Mesenchymal stem cell (in vitro differentiated cells and primary cell): ENCODE measurements around the gene CD300LD.

ENCODE experiments used
- DNase-seq: peaks from one replicate; pipeline ENCODE4 v3.0.0-alpha.2; 2013
- H2AFZ ChIP-seq: one replicate; pipeline ENCODE4 v1.6.1; 2013; ENCODE audit warnings: low read depth, mild to moderate bottlenecking, control low read depth, inconsistent platforms, low read length, moderate library complexity
- H2AK5ac ChIP-seq: 2 replicates; pipeline ENCODE4 v1.6.1; 2013; ENCODE audit warnings: low read length, moderate library complexity, mild to moderate bottlenecking, inconsistent platforms; ENCODE audit not compliant: severe bottlenecking
- H2BK120ac ChIP-seq: one replicate; pipeline ENCODE4 v1.6.1; 2013; ENCODE audit warnings: low read depth, mild to moderate bottlenecking, inconsistent platforms, low read length, moderate library complexity
- H2BK12ac ChIP-seq, 2 experiments: one replicate each; pipeline ENCODE4 v1.6.1; 2013; ENCODE audit warnings: inconsistent platforms in 2 of 2, low read length in 2 of 2, mild to moderate bottlenecking in 2 of 2, moderate library complexity in 2 of 2, control low read depth in 1 of 2
- H2BK15ac ChIP-seq: one replicate; pipeline ENCODE4 v1.6.1; 2013; ENCODE audit warnings: mild to moderate bottlenecking, low read depth, inconsistent platforms; ENCODE audit not compliant: poor library complexity, severe bottlenecking
- H2BK5ac ChIP-seq: 2 replicates; pipeline ENCODE4 v1.6.1; 2013; ENCODE audit warnings: low read depth, mild to moderate bottlenecking, low read length, control low read depth, inconsistent platforms; ENCODE audit not compliant: poor library complexity, severe bottlenecking
- H3K14ac ChIP-seq, 2 experiments: one replicate each; pipeline ENCODE4 v1.6.1; 2013; ENCODE audit warnings: inconsistent platforms in 2 of 2, low read length in 2 of 2, control low read depth in 1 of 2, mild to moderate bottlenecking in 1 of 2, moderate library complexity in 1 of 2
- H3K18ac ChIP-seq, 2 experiments: one replicate each; pipeline ENCODE4 v1.6.1; 2013; ENCODE audit warnings: inconsistent platforms in 2 of 2, low read length in 2 of 2, control low read depth in 1 of 2, low read depth in 1 of 2, mild to moderate bottlenecking in 1 of 2
- H3K23ac ChIP-seq, 2 experiments: one replicate each; pipeline ENCODE4 v1.6.1; 2013; ENCODE audit warnings: inconsistent platforms in 2 of 2, low read length in 2 of 2, mild to moderate bottlenecking in 2 of 2, moderate library complexity in 2 of 2, control low read depth in 1 of 2
- H3K27ac ChIP-seq: 2 replicates; pipeline ENCODE4 v1.5.1; 2013; ENCODE audit warnings: mild to moderate bottlenecking, moderate library complexity, low read length, control low read depth, inconsistent platforms; ENCODE audit not compliant: poor library complexity, severe bottlenecking
- H3K27me3 ChIP-seq, 2 experiments: 2 replicates each; pipeline versions ENCODE4 v1.6.1 to v1.7.0; 2013; ENCODE audit warnings: low read length in 2 of 2, mild to moderate bottlenecking in 2 of 2, moderate library complexity in 2 of 2, control low read depth in 1 of 2, inconsistent platforms in 1 of 2; ENCODE audit not compliant: control insufficient read depth in 1 of 2, insufficient read depth in 1 of 2
- H3K36me3 ChIP-seq, 2 experiments: 2 replicates each; pipeline versions ENCODE4 v1.6.1 to v1.7.0; 2013; ENCODE audit warnings: low read length in 2 of 2, control low read depth in 1 of 2, inconsistent platforms in 1 of 2, low read depth in 1 of 2, mild to moderate bottlenecking in 1 of 2; ENCODE audit not compliant: insufficient read depth in 2 of 2, control insufficient read depth in 1 of 2
- H3K4ac ChIP-seq, 2 experiments: one replicate each; pipeline ENCODE4 v1.6.1; 2013; ENCODE audit warnings: inconsistent platforms in 2 of 2, low read length in 2 of 2, mild to moderate bottlenecking in 2 of 2, moderate library complexity in 2 of 2, control low read depth in 1 of 2, low read depth in 1 of 2
- H3K4me1 ChIP-seq: 2 replicates; pipeline ENCODE4 v1.6.1; 2013; ENCODE audit warnings: low read depth, low read length, control low read depth; ENCODE audit not compliant: control insufficient read depth, insufficient read depth
- H3K4me2 ChIP-seq: 2 replicates; pipeline ENCODE4 v1.6.1; 2013; ENCODE audit warnings: low read length, mild to moderate bottlenecking, inconsistent platforms; ENCODE audit not compliant: poor library complexity, severe bottlenecking
- H3K4me3 ChIP-seq, 2 experiments: 2 replicates each; pipeline versions ENCODE4 v1.5.1 to v1.7.0; 2013; ENCODE audit warnings: low read length in 2 of 2, mild to moderate bottlenecking in 2 of 2, control low read depth in 1 of 2, low read depth in 1 of 2; ENCODE audit not compliant: insufficient read depth in 1 of 2
- H3K79me1 ChIP-seq: replicated peaks from 2 replicates; pipeline ENCODE4 v1.6.1; 2013; ENCODE audit warnings: mild to moderate bottlenecking, control low read depth, low read length, inconsistent platforms; ENCODE audit not compliant: poor library complexity, severe bottlenecking
- H3K9ac ChIP-seq: 2 replicates; pipeline ENCODE4 v1.7.0; 2013; ENCODE audit warnings: mild to moderate bottlenecking, low read length, moderate library complexity
- H3K9me3 ChIP-seq: 2 replicates; pipeline ENCODE4 v1.7.0; 2013; ENCODE audit warnings: mild to moderate bottlenecking, low read length; ENCODE audit not compliant: control insufficient read depth
- H4K8ac ChIP-seq: one replicate; pipeline ENCODE4 v1.6.1; 2013; ENCODE audit warnings: inconsistent platforms, mild to moderate bottlenecking, low read length, moderate library complexity
- H4K91ac ChIP-seq: one replicate; pipeline ENCODE4 v1.6.1; 2013; ENCODE audit warnings: mild to moderate bottlenecking, low read length, inconsistent platforms
- WGBS: methylation state at CpG from one replicate; pipeline ENCODE4 v1.1.7; 2013; ENCODE audit warnings: mixed read lengths; 5-methylcytosine and 5-hydroxymethylcytosine counted together

Gene CD300LD

DNA sequence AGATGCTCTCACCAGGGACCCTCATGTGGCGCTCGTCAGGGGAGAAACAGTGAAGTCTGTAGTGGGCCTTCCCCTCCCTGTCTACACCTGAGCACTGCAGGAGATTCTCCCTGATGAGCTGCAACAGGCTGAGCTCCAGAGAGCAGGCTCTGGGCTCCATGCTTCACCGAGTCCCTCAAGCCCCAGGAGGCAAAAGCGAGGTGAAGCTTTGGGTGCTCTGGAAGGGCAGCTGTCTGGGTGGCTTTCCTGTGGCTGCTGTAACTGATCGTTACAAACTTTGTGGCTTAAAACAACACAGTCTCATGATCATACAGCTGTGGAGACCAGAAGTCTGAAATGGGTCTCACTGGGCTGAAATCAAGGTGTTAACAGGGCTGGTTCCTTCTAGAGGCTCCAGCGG, 12.1 kb upstream of the CD300LD start:
- Histone ChIP-seq H3K79me1 (no peaks in the 10 kb centered on the region), H3K4me1 (no peaks in the 10 kb centered on the region), H3K27ac (no peak overlapping the region), H3K4me3 (no peak overlapping the region), H2BK120ac (no peak overlapping the region), H3K4ac (no peak overlapping the region), H3K4me2 (no peak overlapping the region), H3K9me3 (no peaks in the 10 kb centered on the region), H3K27me3 (peaks cover 34 to 70% of the 10 kb centered on the region in 2 experiments), H2BK5ac (no peak overlapping the region), H3K14ac (no peak overlapping the region), H2AK5ac (no peak overlapping the region), H4K91ac (no peak overlapping the region), H3K23ac (no peak overlapping the region), H3K36me3 (no peaks in the 10 kb centered on the region), H2BK12ac (no peak overlapping the region), H2BK15ac (no peak overlapping the region), H3K9ac (no peak overlapping the region), H4K8ac (no peak overlapping the region), H3K18ac (no peak overlapping the region), H2AFZ (no peak overlapping the region)
- no peak for DNase-seq
- WGBS = 85% methylated on average over 6 of the region's 6 CpGs

DNA sequence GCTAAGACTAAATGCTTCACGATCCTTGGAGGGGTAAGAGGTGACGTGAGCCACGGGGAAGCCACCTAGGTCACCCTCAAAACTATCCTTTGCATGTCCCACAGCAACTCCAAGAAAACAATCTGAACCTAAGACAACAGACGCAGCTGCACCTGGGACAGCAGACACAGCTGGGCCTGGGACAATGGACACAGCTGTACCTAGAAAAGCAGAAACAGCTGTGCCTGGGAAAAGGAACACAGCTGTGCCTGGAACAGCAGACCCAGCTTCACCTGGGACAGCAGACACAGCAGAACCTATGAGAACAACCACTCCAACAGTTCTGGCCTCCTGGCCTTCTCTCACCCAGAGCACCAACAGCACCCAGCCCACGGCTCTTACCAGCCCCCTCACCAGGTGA, 11.7 kb upstream of the CD300LD start:
- no peak overlapping the region for H3K14ac ChIP-seq
- H2BK15ac ChIP-seq = no peak overlapping the region
- no peak overlapping the region for H3K9ac ChIP-seq
- DNase-seq = no peak
- H3K18ac ChIP-seq = no peak overlapping the region
- WGBS = 82% methylated on average over 5 of the region's 5 CpGs
- H3K4me3 ChIP-seq = no peak overlapping the region
- no peak overlapping the region for H3K4me2 ChIP-seq
- H3K79me1 ChIP-seq = no peaks in the 10 kb centered on the region
- H4K8ac ChIP-seq = no peak overlapping the region
- no peak overlapping the region for H2AFZ ChIP-seq
- H2BK120ac ChIP-seq = no peak overlapping the region
- H4K91ac ChIP-seq = no peak overlapping the region
- H3K9me3 ChIP-seq = no peaks in the 10 kb centered on the region
- H2AK5ac ChIP-seq = no peak overlapping the region
- H2BK12ac ChIP-seq = no peak overlapping the region
- no peak overlapping the region for H3K4ac ChIP-seq
- no peak overlapping the region for H3K23ac ChIP-seq
- no peaks in the 10 kb centered on the region for H3K4me1 ChIP-seq
- H2BK5ac ChIP-seq = no peak overlapping the region
- H3K36me3 ChIP-seq = no peaks in the 10 kb centered on the region
- peaks cover 38 to 71% of the 10 kb centered on the region in 2 experiments for H3K27me3 ChIP-seq
- no peak overlapping the region for H3K27ac ChIP-seq

DNA sequence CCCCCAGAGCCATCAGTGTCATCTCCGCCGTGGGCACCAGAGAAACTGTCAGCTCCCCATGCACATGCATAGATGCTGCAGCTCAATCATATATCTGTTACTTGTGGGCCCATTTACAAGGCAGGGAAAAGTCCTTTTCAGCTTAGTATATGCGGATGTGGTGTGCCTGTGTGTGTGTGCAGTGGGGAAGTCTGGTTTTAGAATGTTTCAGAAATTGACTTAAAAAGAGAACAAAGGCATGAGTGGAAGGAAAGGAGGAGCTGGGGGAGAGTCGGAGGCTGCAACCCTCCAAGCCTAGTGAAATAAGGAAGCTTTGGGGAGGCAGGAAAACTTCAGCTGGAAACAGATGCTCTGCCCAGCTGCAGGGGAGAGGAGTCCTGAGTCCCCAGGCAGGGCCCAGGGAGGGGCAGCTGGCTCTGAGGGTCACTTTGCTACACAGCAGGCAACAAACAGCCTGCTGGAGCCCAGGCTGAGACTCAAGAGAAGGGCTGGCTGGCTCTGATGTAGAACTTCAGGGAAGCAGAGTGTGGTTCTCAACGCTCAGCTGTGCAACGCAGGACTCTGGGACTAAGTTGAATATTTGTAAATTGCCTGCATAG, 11.1 kb upstream of the CD300LD start:
- no peaks in the 10 kb centered on the region for H3K79me1 ChIP-seq
- no peak overlapping the region for H3K4me2 ChIP-seq
- H2AFZ ChIP-seq = no peak overlapping the region
- H2BK5ac ChIP-seq = no peak overlapping the region
- WGBS = 81% methylated on average over 5 of the region's 6 CpGs
- H3K14ac ChIP-seq = no peak overlapping the region
- no peaks in the 10 kb centered on the region for H3K4me1 ChIP-seq
- no peak overlapping the region for H2BK15ac ChIP-seq
- no peak overlapping the region for H3K23ac ChIP-seq
- H2BK12ac ChIP-seq = no peak overlapping the region
- H3K36me3 ChIP-seq = no peaks in the 10 kb centered on the region
- H3K9ac ChIP-seq = no peak overlapping the region
- H2AK5ac ChIP-seq = no peak overlapping the region
- no peak overlapping the region for H4K91ac ChIP-seq
- DNase-seq = no peak
- peaks cover 40 to 71% of the 10 kb centered on the region in 2 experiments for H3K27me3 ChIP-seq
- no peak overlapping the region for H2BK120ac ChIP-seq
- no peak overlapping the region for H3K18ac ChIP-seq
- H3K27ac ChIP-seq = no peak overlapping the region
- no peaks in the 10 kb centered on the region for H3K9me3 ChIP-seq
- no peak overlapping the region for H3K4me3 ChIP-seq
- no peak overlapping the region for H3K4ac ChIP-seq
- H4K8ac ChIP-seq = no peak overlapping the region

DNA sequence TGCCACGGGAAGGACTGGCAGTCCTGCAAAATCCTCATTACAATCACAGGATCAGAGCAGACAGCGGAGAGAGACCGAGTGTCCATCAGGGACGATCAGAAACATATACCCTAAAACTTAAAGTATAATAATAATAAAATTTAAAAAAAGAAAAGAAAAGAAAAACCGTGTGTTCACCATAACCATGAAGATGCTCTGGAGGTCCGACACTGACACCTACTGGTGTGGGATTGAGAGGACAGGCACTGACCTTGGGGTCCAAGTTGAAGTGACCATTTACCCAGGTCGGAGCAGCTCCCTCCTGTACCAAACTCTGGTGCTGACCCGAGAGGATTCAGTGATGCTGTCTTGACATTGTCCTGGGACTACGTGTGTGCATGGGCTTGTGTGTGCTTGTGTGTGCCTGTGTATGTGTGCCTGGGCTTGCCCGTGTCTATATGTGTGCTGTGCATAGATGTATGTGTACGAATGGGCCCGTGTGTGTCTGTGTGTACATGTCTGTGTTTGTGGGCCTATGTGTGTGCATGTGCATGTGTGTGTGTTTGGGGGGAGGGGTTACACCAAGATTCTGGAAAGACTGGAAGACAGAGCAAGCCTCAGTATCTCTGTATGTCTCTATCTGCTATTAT, 10.0 kb upstream of the CD300LD start:
- Histone ChIP-seq H2BK5ac (no peak overlapping the region), H3K9ac (no peak overlapping the region), H3K27me3 (peaks cover 35 to 72% of the 10 kb centered on the region in 2 experiments), H3K14ac (peak overlapping the region in 1 of 2 experiments; percentile 6), H3K27ac (no peak overlapping the region), H3K4me2 (no peak overlapping the region), H3K23ac (no peak overlapping the region), H3K4me3 (no peak overlapping the region), H2AFZ (no peak overlapping the region), H3K4ac (no peak overlapping the region), H2BK120ac (no peak overlapping the region), H4K8ac (no peak overlapping the region), H2BK12ac (no peak overlapping the region), H3K18ac (no peak overlapping the region), H3K9me3 (no peaks in the 10 kb centered on the region), H3K79me1 (no peaks in the 10 kb centered on the region), H2AK5ac (no peak overlapping the region), H3K4me1 (no peaks in the 10 kb centered on the region), H3K36me3 (no peaks in the 10 kb centered on the region), H4K91ac (no peak overlapping the region), H2BK15ac (no peak overlapping the region)
- DNase-seq = peak; percentile 20
- 56% methylated on average over 9 of the region's 12 CpGs for WGBS
